Keratinocyte (primary cell): Measurements from ENCODE around the gene PLXNA1. TPM values are rescaled to one million over a fixed set of nuclear protein-coding genes. Genes with fewer than 3 reads are reported as not detected.

Experiments
- DNase-seq: peaks from one replicate; pipeline ENCODE4 v3.0.0-alpha.2; 2011; ENCODE audit warnings: low read depth, missing footprints, low spot score
- FAIRE-seq: peaks from 2 replicates; lab custom pipeline; 2011; peaks lifted over from hg19 to GRCh38; lab: Jason Lieb, UNC
- H2AFZ ChIP-seq: 2 replicates; pipeline ENCODE4 v1.6.0; 2012; ENCODE audit warnings: low read length, control low read depth, inconsistent platforms; ENCODE audit not compliant: control insufficient read depth
- H3K27ac ChIP-seq: 2 replicates; pipeline ENCODE4 v1.5.1; 2011; ENCODE audit warnings: low read length; ENCODE audit not compliant: control insufficient read depth, insufficient read depth
- H3K27me3 ChIP-seq: 3 replicates; pipeline ENCODE4 v1.6.0; 2011; ENCODE audit warnings: low read length; ENCODE audit not compliant: control insufficient read depth, insufficient read depth; ENCODE audit errors: extremely low read depth
- H3K36me3 ChIP-seq, 2 experiments: 2 replicates in 1 of 2; 3 replicates in 1 of 2; pipeline ENCODE4 v1.5.1; 2011; ENCODE audit warnings: low read length in 2 of 2, mild to moderate bottlenecking in 1 of 2; ENCODE audit not compliant: control insufficient read depth in 2 of 2, insufficient read depth in 2 of 2; ENCODE audit errors: extremely low read depth in 1 of 2
- H3K4me1 ChIP-seq: 3 replicates; pipeline ENCODE4 v1.5.1; 2011; ENCODE audit warnings: low read length; ENCODE audit not compliant: control insufficient read depth, insufficient read depth; ENCODE audit errors: extremely low read depth
- H3K4me2 ChIP-seq: 3 replicates; pipeline ENCODE4 v1.6.0; 2011; ENCODE audit warnings: low read depth, low read length; ENCODE audit not compliant: control insufficient read depth, insufficient read depth; ENCODE audit errors: extremely low read depth
- H3K4me3 ChIP-seq, 3 experiments: fragments of 200-600 bp in 1 of 3; sonication (generic) in 1 of 3; 2 replicates in 2 of 3; 3 replicates in 1 of 3; pipeline ENCODE4 v1.5.1; 2011 to 2016; ENCODE audit warnings: low read length in 3 of 3, mild to moderate bottlenecking in 3 of 3, control low read depth in 2 of 3, inconsistent platforms in 1 of 3, low read depth in 1 of 3, mixed read lengths in 1 of 3, mixed run types in 1 of 3, moderate library complexity in 1 of 3; ENCODE audit not compliant: control insufficient read depth in 2 of 3, insufficient read depth in 2 of 3; ENCODE audit errors: extremely low read depth in 1 of 3
- H3K79me2 ChIP-seq: 2 replicates; pipeline ENCODE4 v1.6.0; 2012; ENCODE audit warnings: low read length; ENCODE audit not compliant: control insufficient read depth, insufficient read depth
- H3K9ac ChIP-seq: 3 replicates; pipeline ENCODE4 v1.6.0; 2011; ENCODE audit warnings: low read length; ENCODE audit not compliant: control insufficient read depth, insufficient read depth; ENCODE audit errors: extremely low read depth
- H3K9me1 ChIP-seq: 3 replicates; pipeline ENCODE4 v1.6.0; 2011; ENCODE audit warnings: low read length; ENCODE audit not compliant: control insufficient read depth, insufficient read depth; ENCODE audit errors: extremely low read depth
- H3K9me3 ChIP-seq: 2 replicates; pipeline ENCODE4 v1.5.1; 2012; ENCODE audit warnings: low read depth, low read length; ENCODE audit not compliant: control insufficient read depth
- H4K20me1 ChIP-seq: 3 replicates; pipeline ENCODE4 v1.6.0; 2011; ENCODE audit warnings: low read length; ENCODE audit not compliant: control insufficient read depth, insufficient read depth; ENCODE audit errors: extremely low read depth
- CTCF ChIP-seq, 3 experiments: IDR thresholded peaks in 1 of 3; conservative IDR thresholded peaks in 1 of 3; optimal IDR thresholded peaks in 1 of 3; 2 replicates in 2 of 3; 3 replicates in 1 of 3; pipeline versions ENCODE3 to v1.5.1; 2011; ENCODE audit warnings: low read length in 3 of 3, mild to moderate bottlenecking in 3 of 3, moderate library complexity in 2 of 3, control low read depth in 1 of 3, inconsistent platforms in 1 of 3; ENCODE audit not compliant: insufficient read depth in 2 of 3; ENCODE audit errors: extremely low read depth in 1 of 3
- EZH2 ChIP-seq: IDR thresholded peaks from one replicate; pipeline ENCODE4 v1.6.1; 2012; ENCODE audit warnings: inconsistent platforms, mild to moderate bottlenecking, low read length, moderate library complexity
- dilution Hi-C: fragments of 300-500 bp; cut with MboI; formaldehyde crosslinking; loops from one replicate; pipeline ENCODE4 v1.7.0; 2020; ENCODE audit warnings: low sequenced_read_pairs; ENCODE audit not compliant: extremely low pct_ligation_motif_present
- polyA plus RNA-seq, 5 experiments: library from polyadenylated mRNA; depleted of rRNA in 3 of 5; stranded (reverse) in 3 of 5; stranded (forward) in 1 of 5; unstranded in 1 of 5; fragments of >200 nt; gene quantifications; 1 replicate in 1 of 5; 2 replicates in 3 of 5; 3 replicates in 1 of 5; pipeline versions ENCODE4 v1.2.1 to v1.2.3, GENCODE V29; 2011 to 2012; ENCODE audit warnings: missing spikeins in 2 of 5, low read depth in 1 of 5, low replicate concordance in 1 of 5

The PLXNA1 gene
- polyA plus RNA-seq, 1 donor (not counting 4 experiments of a cell fraction or from before 2014, with no cell fraction given), result 38.4 TPM

- no peak for FAIRE-seq
- Histone ChIP-seq H3K4me2 (no peak overlapping the region), H3K36me3 (no peaks in the 10 kb centered on the region), H3K4me3 (no peak overlapping the region), H3K4me1 (peaks cover 36% of the 10 kb centered on the region), H3K27me3 (no peaks in the 10 kb centered on the region), H3K27ac (no peak overlapping the region), H3K79me2 (no peaks in the 10 kb centered on the region), H3K9ac (no peak overlapping the region), H3K9me1 (no peaks in the 10 kb centered on the region), H4K20me1 (no peaks in the 10 kb centered on the region), H2AFZ (no peak overlapping the region), H3K9me3 (no peaks in the 10 kb centered on the region)
- TF ChIP-seq EZH2 (no peak), CTCF (optimal IDR thresholded peaks at IDR 0.05 in 1 of 3, IDR thresholded peaks at IDR 0.05 in 1 of 3, conservative IDR thresholded peaks at IDR 0.05 in 1 of 3; ENCODE audit: extremely low read depth in 1 of 3, insufficient read depth in 2 of 3, low read length in 3 of 3) (no peak)
- DNase-seq, result no peak
- dilution Hi-C loops, result no loop called here
Observed at GRCh38 chr3:126955004-126955790, 27.7 kb upstream of the PLXNA1 start.

DNA sequence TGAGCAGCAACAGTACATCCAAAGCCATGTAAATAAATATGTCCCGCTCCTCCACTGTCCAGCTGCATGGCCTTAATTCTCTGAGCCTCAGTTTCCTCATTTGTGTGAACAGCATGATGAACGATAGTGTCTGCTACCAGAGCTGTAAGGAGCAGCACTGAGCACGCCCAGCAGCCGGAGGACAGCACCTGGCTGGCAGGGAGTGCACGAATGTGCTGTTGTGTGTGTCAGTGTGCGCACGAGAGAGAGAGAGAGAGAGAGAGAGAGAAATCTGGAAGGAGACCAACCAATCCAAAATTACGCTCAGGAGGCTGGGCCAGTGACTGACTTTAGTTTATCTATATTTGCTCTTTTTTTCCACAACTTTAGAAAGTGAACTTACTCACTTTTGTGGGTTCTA lies 26.6 kb upstream of the PLXNA1 start:
- H3K4me1 ChIP-seq, result peaks cover 48% of the 10 kb centered on the region
- no peak overlapping the region for H2AFZ ChIP-seq
- no peaks in the 10 kb centered on the region for H3K9me3 ChIP-seq
- no peak overlapping the region for H3K9ac ChIP-seq
- no peaks in the 10 kb centered on the region for H4K20me1 ChIP-seq
- DNase-seq (no peak), FAIRE-seq (peak; percentile 73)
- TF ChIP-seq EZH2 (no peak), CTCF (optimal IDR thresholded peaks at IDR 0.05 in 1 of 3, IDR thresholded peaks at IDR 0.05 in 1 of 3, conservative IDR thresholded peaks at IDR 0.05 in 1 of 3; ENCODE audit: extremely low read depth in 1 of 3, insufficient read depth in 2 of 3, low read length in 3 of 3) (peak in 1 of 3 experiments; percentile 16)
- H3K27ac ChIP-seq, result peak overlapping the region; percentile 65
- no peak overlapping the region for H3K4me3 ChIP-seq
- H3K4me2 ChIP-seq, result no peak overlapping the region
- H3K79me2 ChIP-seq, result no peaks in the 10 kb centered on the region
- dilution Hi-C loops, result no loop called here
- no peaks in the 10 kb centered on the region for H3K27me3 ChIP-seq
- no peaks in the 10 kb centered on the region for H3K9me1 ChIP-seq
- H3K36me3 ChIP-seq, result no peaks in the 10 kb centered on the region
